HS-5 (cell line): Measurements from ENCODE around the gene GPC2.
"Not testable (repeated sequence)": the region's sequence is repeated elsewhere in the genome, so short reads cannot be mapped to it uniquely, and the experiment has no call there.

Experiments used
- DNase-seq: peaks from one replicate; pipeline ENCODE4 v3.0.0-alpha.2; 2012; ENCODE audit warnings: low read depth

GPC2 gene

GRCh38 chr7:100204454-100204853 lies 27.3 kb upstream of the GPC2 start:
- DNase-seq: no peak

GRCh38 chr7:100200693-100201092 lies 23.5 kb upstream of the GPC2 start:
- no peak for DNase-seq

GRCh38 chr7:100198266-100198665 lies 21.1 kb upstream of the GPC2 start:
- no peak for DNase-seq

GRCh38 chr7:100195901-100196322 lies 18.7 kb upstream of the GPC2 start:
- not testable (repeated sequence) for DNase-seq

GRCh38 chr7:100195222-100195621 lies 18.0 kb upstream of the GPC2 start:
- no peak for DNase-seq

GRCh38 chr7:100192969-100193368 lies 15.8 kb upstream of the GPC2 start:
- DNase-seq: no peak

- not testable (repeated sequence) for DNase-seq
These were observed 15.2 kb upstream of the GPC2 start for GRCh38 chr7:100192281-100192862.

GRCh38 chr7:100191775-100192174 lies 14.6 kb upstream of the GPC2 start:
- no peak for DNase-seq

- DNase-seq: no peak
These were observed 13.0 kb upstream of the GPC2 start for GRCh38 chr7:100190048-100190711.

GRCh38 chr7:100189061-100189460 lies 11.9 kb upstream of the GPC2 start:
- DNase-seq: no peak

- no peak for DNase-seq
These were observed 8.5 kb upstream of the GPC2 start for GRCh38 chr7:100185726-100186125.

GRCh38 chr7:100183090-100183489 lies 5.9 kb upstream of the GPC2 start:
- not testable (repeated sequence) for DNase-seq

- DNase-seq: not testable (repeated sequence)
These were observed 5.4 kb upstream of the GPC2 start for GRCh38 chr7:100182616-100183015.

GRCh38 chr7:100180084-100180483 lies 2.9 kb upstream of the GPC2 start:
- not testable (repeated sequence) for DNase-seq

GRCh38 chr7:100176096-100177044 lies 811 bp downstream of the GPC2 start:
- DNase-seq: no peak

GRCh38 chr7:100175296-100175935 lies 1.8 kb downstream of the GPC2 start:
- no peak for DNase-seq

GRCh38 chr7:100174582-100174981 lies 2.6 kb downstream of the GPC2 start:
- DNase-seq: no peak

GRCh38 chr7:100173806-100174495 lies 3.2 kb downstream of the GPC2 start:
- DNase-seq: no peak

GRCh38 chr7:100171840-100172239 lies 5.3 kb downstream of the GPC2 start:
- DNase-seq: no peak

- no peak for DNase-seq
These were observed 6.0 kb downstream of the GPC2 start for GRCh38 chr7:100171087-100171681.
